PC-3 (cell line): ENCODE measurements around the gene TIMP3. TPM values are rescaled to one million over a fixed set of nuclear protein-coding genes. Genes with fewer than 3 reads are reported as not detected.

Source experiments
- ATAC-seq: fragments of 200-7000 bp; cut with Tn5 transposase; 2 replicates; pipeline ENCODE4 v1.9.1; 2020; ENCODE audit warnings: mild to moderate bottlenecking, moderate library complexity
- BruUV-seq: library from RNA; stranded (reverse); fragments of 400-500 nt; replicated peaks from 2 replicates; lab custom pipeline; 2021; lab: Mats Ljungman, UMichigan
- CTCF ChIA-PET: fragments of 300-600 bp; sonication (Branson Sonifier 250); formaldehyde crosslinking; loops from one replicate; lab custom pipeline; 2022; ENCODE audit warnings: antibody characterized with exemption; lab: Charles Lee
- POLR2A ChIA-PET: fragments of 300-600 bp; sonication (Branson Sonifier 250); formaldehyde crosslinking; loops from one replicate; lab custom pipeline; 2022; ENCODE audit warnings: antibody characterized with exemption; ENCODE audit not compliant: unreplicated experiment; lab: Charles Lee
- DNase-seq: peaks from one replicate; pipeline ENCODE4 v3.0.0-alpha.2; 2015
- H2AFZ ChIP-seq: fragments of 300-600 bp; sonication (generic); 2 replicates; pipeline ENCODE4 v1.6.0; 2016; ENCODE audit warnings: antibody characterized with exemption, low read length
- H3F3A ChIP-seq: fragments of 300-600 bp; sonication (generic); one replicate; pipeline ENCODE4 v1.6.0; 2017; ENCODE audit warnings: antibody characterized with exemption, low read length, control low read depth, mild to moderate bottlenecking; ENCODE audit not compliant: unreplicated experiment
- H3K27ac ChIP-seq: fragments of 300-600 bp; sonication (generic); 2 replicates; pipeline ENCODE4 v1.5.1; 2016; ENCODE audit warnings: mild to moderate bottlenecking, low read length
- H3K27me3 ChIP-seq: fragments of 300-600 bp; sonication (generic); 2 replicates; pipeline ENCODE4 v1.6.1; 2016; ENCODE audit warnings: low read length, mixed read lengths
- H3K36me3 ChIP-seq: fragments of 300-600 bp; sonication (generic); 2 replicates; pipeline ENCODE4 v1.6.1; 2016; ENCODE audit warnings: low read depth, mixed run types, low read length, mixed read lengths
- H3K4me1 ChIP-seq: fragments of 300-600 bp; sonication (generic); 2 replicates; pipeline ENCODE4 v1.5.1; 2016; ENCODE audit warnings: low read length; ENCODE audit not compliant: insufficient read depth
- H3K4me2 ChIP-seq: fragments of 300-600 bp; sonication (generic); 2 replicates; pipeline ENCODE4 v1.6.0; 2016; ENCODE audit warnings: low read length
- H3K4me3 ChIP-seq: fragments of 300-600 bp; sonication (generic); 2 replicates; pipeline ENCODE4 v1.5.1; 2016; ENCODE audit warnings: mild to moderate bottlenecking, low read length, mixed read lengths
- H3K79me2 ChIP-seq: fragments of 300-600 bp; sonication (generic); 2 replicates; pipeline ENCODE4 v1.6.1; 2017; ENCODE audit warnings: low read length, mixed read lengths
- H3K9ac ChIP-seq: fragments of 300-600 bp; sonication (generic); 2 replicates; pipeline ENCODE4 v1.6.0; 2016; ENCODE audit warnings: mild to moderate bottlenecking, low read length
- H3K9me2 ChIP-seq: fragments of 300-600 bp; sonication (generic); replicated peaks from 2 replicates; pipeline ENCODE4 v1.6.1; 2016; ENCODE audit warnings: mixed run types, low read length, mixed read lengths
- H3K9me3 ChIP-seq: fragments of 300-600 bp; sonication (generic); 2 replicates; pipeline ENCODE4 v1.6.1; 2016; ENCODE audit warnings: low read length, mixed read lengths
- H4K20me1 ChIP-seq: fragments of 300-600 bp; sonication (generic); 2 replicates; pipeline ENCODE4 v1.6.1; 2016; ENCODE audit warnings: low read length, mixed read lengths
- EZH2 ChIP-seq: fragments of 300-600 bp; sonication (generic); IDR thresholded peaks from one replicate; pipeline ENCODE4 v1.6.1; 2017; ENCODE audit warnings: antibody characterized with exemption, mild to moderate bottlenecking, low read length; ENCODE audit not compliant: unreplicated experiment
- EZH2phosphoT487 ChIP-seq: fragments of 300-600 bp; sonication (generic); IDR thresholded peaks from 2 replicates; pipeline ENCODE4 v1.6.1; 2018; ENCODE audit warnings: mild to moderate bottlenecking, antibody characterized with exemption, low read length, borderline replicate concordance
- intact Hi-C: fragments of 100-400 bp; cut with micrococcal nuclease; formaldehyde crosslinking; loops from 2 replicates; pipeline ENCODE4 v1.9.0; 2023
- total RNA-seq: library from RNA; depleted of rRNA; stranded (reverse); fragments of >200 nt; gene quantifications from 2 replicates; pipeline ENCODE4 v1.2.3, GENCODE V29; 2014
- TF ChIP-seq, protein P1 (sequence below): fragments of 300-600 bp; sonication (generic); conservative IDR thresholded peaks from 2 replicates; pipeline ENCODE4 v1.5.1; 2017; ENCODE audit warnings: antibody characterized with exemption, low read depth, mild to moderate bottlenecking, low read length

Gene TIMP3
- total RNA-seq, 1 experiment from 2014 or later: not detected

DNA sequence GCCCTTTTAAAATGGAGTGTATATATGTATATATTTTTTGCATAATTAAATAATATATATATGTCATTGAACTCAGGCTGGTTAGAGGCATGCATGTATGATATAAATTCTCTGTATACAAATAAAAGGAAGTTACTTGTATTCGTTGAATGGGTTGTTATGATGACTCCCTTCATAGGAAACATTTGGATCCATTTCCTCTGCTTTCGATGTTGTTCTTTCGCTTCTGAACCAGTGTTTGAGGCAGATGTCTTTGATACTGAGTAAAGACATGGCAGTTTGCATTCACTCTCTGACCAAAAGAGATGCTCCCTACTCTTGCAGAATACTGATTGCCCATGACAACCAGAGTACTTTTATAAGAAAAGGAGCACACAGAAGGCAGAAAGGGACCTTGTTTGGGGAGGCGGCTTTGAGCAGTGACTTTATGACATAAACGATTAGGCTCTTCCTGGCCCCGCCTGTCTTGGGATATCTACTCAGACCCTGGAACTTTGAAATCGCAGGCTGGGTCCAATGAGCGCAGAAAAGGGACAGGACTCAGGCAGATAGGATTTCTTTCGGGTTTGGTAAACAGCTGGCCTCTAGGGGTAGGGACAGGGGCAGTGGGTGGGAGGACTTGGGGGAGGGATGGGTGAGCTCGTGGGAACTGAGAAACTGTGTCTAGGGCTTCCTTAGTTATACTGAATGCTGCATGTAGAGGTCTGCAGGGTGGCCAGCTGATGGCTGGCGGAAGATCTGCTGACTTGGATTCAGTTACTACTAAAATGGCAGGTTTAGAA lies 23.2 kb downstream of the TIMP3 start:
- ChIA-PET CTCF (no interaction called here), POLR2A (no interaction called here)
- H3K4me1 ChIP-seq: no peaks in the 10 kb centered on the region
- H3K9me3 ChIP-seq: no peaks in the 10 kb centered on the region
- ATAC-seq (no peak), DNase-seq (no peak)
- H3K4me3 ChIP-seq: no peak overlapping the region
- no peak overlapping the region for H2AFZ ChIP-seq
- no peaks in the 10 kb centered on the region for H4K20me1 ChIP-seq
- H3K27ac ChIP-seq: no peak overlapping the region
- intact Hi-C loops: loop anchor here (10.0 kb wide), 1 partner anchor 300 kb away; no protein-coding TSS in a partner anchor
- no peaks in the 10 kb centered on the region for H3K79me2 ChIP-seq
- H3K9me2 ChIP-seq: no peaks in the 10 kb centered on the region
- no peak overlapping the region for H3K9ac ChIP-seq
- no peaks in the 10 kb centered on the region for H3K36me3 ChIP-seq
- no peaks in the 10 kb centered on the region for H3K27me3 ChIP-seq
- TF ChIP-seq EZH2phosphoT487: no peak
- TF ChIP-seq, protein P1, sequence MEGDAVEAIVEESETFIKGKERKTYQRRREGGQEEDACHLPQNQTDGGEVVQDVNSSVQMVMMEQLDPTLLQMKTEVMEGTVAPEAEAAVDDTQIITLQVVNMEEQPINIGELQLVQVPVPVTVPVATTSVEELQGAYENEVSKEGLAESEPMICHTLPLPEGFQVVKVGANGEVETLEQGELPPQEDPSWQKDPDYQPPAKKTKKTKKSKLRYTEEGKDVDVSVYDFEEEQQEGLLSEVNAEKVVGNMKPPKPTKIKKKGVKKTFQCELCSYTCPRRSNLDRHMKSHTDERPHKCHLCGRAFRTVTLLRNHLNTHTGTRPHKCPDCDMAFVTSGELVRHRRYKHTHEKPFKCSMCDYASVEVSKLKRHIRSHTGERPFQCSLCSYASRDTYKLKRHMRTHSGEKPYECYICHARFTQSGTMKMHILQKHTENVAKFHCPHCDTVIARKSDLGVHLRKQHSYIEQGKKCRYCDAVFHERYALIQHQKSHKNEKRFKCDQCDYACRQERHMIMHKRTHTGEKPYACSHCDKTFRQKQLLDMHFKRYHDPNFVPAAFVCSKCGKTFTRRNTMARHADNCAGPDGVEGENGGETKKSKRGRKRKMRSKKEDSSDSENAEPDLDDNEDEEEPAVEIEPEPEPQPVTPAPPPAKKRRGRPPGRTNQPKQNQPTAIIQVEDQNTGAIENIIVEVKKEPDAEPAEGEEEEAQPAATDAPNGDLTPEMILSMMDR: no peak
- no peak overlapping the region for H3K4me2 ChIP-seq
- BruUV-seq: no TSS peak
- no peaks in the 10 kb centered on the region for H3F3A ChIP-seq

DNA sequence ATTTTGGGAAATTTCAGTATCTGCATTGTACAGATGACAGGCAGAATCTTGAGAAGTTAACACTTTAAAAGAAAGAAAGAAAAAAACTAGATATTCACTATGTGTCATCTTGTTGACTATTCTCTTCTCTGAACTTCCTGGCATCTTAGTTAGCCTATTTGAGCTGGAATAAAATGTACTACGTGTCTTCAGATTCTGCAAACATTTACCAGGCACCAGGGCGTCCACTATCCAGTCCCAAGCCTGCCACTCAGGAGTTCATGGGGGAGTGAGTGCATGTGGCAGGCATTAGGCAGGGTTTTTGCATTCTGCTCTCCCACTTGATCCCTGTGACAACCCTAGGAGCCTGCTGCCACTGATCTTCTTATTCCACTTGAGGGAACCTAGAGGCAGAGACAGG lies 25.0 kb downstream of the TIMP3 start:
- Histone ChIP-seq H3K4me3 (no peak overlapping the region), H3K9ac (no peak overlapping the region), H3K9me2 (no peaks in the 10 kb centered on the region), H3K9me3 (no peaks in the 10 kb centered on the region), H4K20me1 (no peaks in the 10 kb centered on the region), H2AFZ (no peak overlapping the region), H3K27ac (no peak overlapping the region), H3K4me2 (no peak overlapping the region), H3F3A (no peaks in the 10 kb centered on the region), H3K4me1 (no peaks in the 10 kb centered on the region), H3K27me3 (no peaks in the 10 kb centered on the region), H3K79me2 (no peaks in the 10 kb centered on the region), H3K36me3 (no peaks in the 10 kb centered on the region)
- intact Hi-C loops: loop anchor here (10.0 kb wide), 1 partner anchor 302 kb away; no protein-coding TSS in a partner anchor
- TF ChIP-seq EZH2: no peak
- TF ChIP-seq EZH2phosphoT487: no peak
- TF ChIP-seq, protein P1: no peak
- ChIA-PET CTCF (no interaction called here), POLR2A (no interaction called here)
- no peak for ATAC-seq
- no TSS peak for BruUV-seq
- DNase-seq: no peak

DNA sequence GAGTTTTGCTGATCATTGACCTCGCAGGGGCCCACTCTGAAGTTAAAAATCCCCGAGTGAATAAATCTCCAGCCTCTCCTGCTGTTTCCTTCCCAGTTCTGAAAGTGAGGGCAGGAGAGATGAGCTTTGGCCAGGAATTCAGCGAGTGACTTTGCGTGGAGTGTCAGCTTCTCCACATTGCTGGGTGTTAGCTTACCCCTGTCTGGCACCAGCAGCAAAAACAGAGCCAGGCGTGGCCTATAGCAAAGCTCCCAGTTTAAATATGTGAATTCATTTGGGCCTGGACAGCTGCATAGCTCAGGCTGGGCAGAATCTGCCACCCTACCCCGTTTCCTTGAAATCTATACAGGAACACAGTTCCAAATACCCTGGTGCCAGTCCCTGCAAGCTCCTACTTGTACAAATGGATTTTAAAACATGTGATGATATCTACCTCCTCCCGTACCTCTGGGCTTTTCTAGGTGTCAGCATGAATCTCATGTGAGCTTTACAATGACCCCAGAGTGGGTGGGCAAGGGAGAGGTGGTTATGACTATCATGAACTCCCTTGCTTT lies 25.6 kb downstream of the TIMP3 start:
- Histone ChIP-seq H3K9ac (no peak overlapping the region), H3K36me3 (no peaks in the 10 kb centered on the region), H3K4me3 (no peak overlapping the region), H3F3A (no peaks in the 10 kb centered on the region), H3K79me2 (no peaks in the 10 kb centered on the region), H3K27ac (no peak overlapping the region), H3K9me3 (no peaks in the 10 kb centered on the region), H4K20me1 (no peaks in the 10 kb centered on the region), H3K9me2 (no peaks in the 10 kb centered on the region), H3K27me3 (no peaks in the 10 kb centered on the region), H3K4me2 (no peak overlapping the region), H2AFZ (no peak overlapping the region), H3K4me1 (no peaks in the 10 kb centered on the region)
- intact Hi-C loops: loop anchor here (10.0 kb wide), 1 partner anchor 302 kb away; no protein-coding TSS in a partner anchor
- ChIA-PET POLR2A (no interaction called here), CTCF (no interaction called here)
- DNase-seq (no peak), ATAC-seq (no peak)
- BruUV-seq: no TSS peak
- TF ChIP-seq EZH2: no peak
- no peak for TF ChIP-seq EZH2phosphoT487
- TF ChIP-seq, protein P1: no peak
